Natural killer cell (primary cell): ENCODE measurements around the gene GRID1. TPM values are rescaled to one million over a fixed set of nuclear protein-coding genes. Genes with fewer than 3 reads are reported as not detected.

Experiments used
- ATAC-seq, 3 donors: fragments of 150-1000 bp in 2 of 3; fragments of 200-7000 bp in 1 of 3; cut with Tn5 transposase; 1 replicate in 1 of 3; 2 replicates in 2 of 3; pipeline ENCODE4 v1.10.0; 2021; ENCODE audit warnings: mild to moderate bottlenecking in 2 of 3, moderate library complexity in 2 of 3
- DNase-seq, 2 donors: peaks; one replicate each; pipeline versions ENCODE4 v3.0.0 to v3.0.0-alpha.2; 2013 to 2021; ENCODE audit warnings: mixed read lengths in 1 of 2
- H3K27ac ChIP-seq: one replicate; pipeline ENCODE4 v1.5.1; 2013; ENCODE audit warnings: mild to moderate bottlenecking, low read length
- H3K27me3 ChIP-seq: one replicate; pipeline ENCODE4 v1.6.1; 2013; ENCODE audit warnings: low read length; ENCODE audit not compliant: control insufficient read depth, insufficient read depth
- H3K36me3 ChIP-seq: one replicate; pipeline ENCODE4 v1.6.1; 2013; ENCODE audit warnings: low read length; ENCODE audit not compliant: control insufficient read depth, insufficient read depth
- H3K4me1 ChIP-seq: one replicate; pipeline ENCODE4 v1.6.1; 2013; ENCODE audit warnings: low read length; ENCODE audit not compliant: control insufficient read depth, insufficient read depth
- H3K4me3 ChIP-seq: one replicate; pipeline ENCODE4 v1.5.1; 2013; ENCODE audit warnings: low read length
- H3K9me3 ChIP-seq: one replicate; pipeline ENCODE4 v1.6.1; 2013; ENCODE audit warnings: low read length; ENCODE audit not compliant: control insufficient read depth, insufficient read depth
- H3K27ac Mint-ChIP-seq, 2 donors: one replicate each; pipeline ENCODE4 v1.8.0; 2022; ENCODE audit warnings: mild to moderate bottlenecking in 2 of 2, mixed read lengths in 2 of 2, moderate library complexity in 1 of 2
- H3K27me3 Mint-ChIP-seq, 2 donors: one replicate each; pipeline ENCODE4 v1.8.0; 2022; ENCODE audit warnings: low read depth in 2 of 2, mixed read lengths in 2 of 2
- H3K36me3 Mint-ChIP-seq: one replicate; pipeline ENCODE4 v1.8.0; 2022; ENCODE audit warnings: mixed read lengths
- H3K4me1 Mint-ChIP-seq, 2 donors: one replicate each; pipeline ENCODE4 v1.8.0; 2022; ENCODE audit warnings: mixed read lengths in 2 of 2
- H3K4me3 Mint-ChIP-seq: one replicate; pipeline ENCODE4 v1.8.0; 2022; ENCODE audit warnings: mild to moderate bottlenecking, moderate library complexity, mixed read lengths
- H3K9me3 Mint-ChIP-seq, 2 donors: one replicate each; pipeline ENCODE4 v1.8.0; 2022; ENCODE audit warnings: mixed read lengths in 2 of 2
- WGBS: methylation state at CpG from one replicate; pipeline ENCODE4 v1.1.7; 2013; ENCODE audit warnings: missing lambda C conversion rate; ENCODE audit not compliant: insufficient coverage; 5-methylcytosine and 5-hydroxymethylcytosine counted together
- intact Hi-C: fragments of 100-400 bp; cut with micrococcal nuclease; formaldehyde crosslinking; loops from one replicate; pipeline ENCODE4 v1.14.2; 2022
- total RNA-seq, 4 donors: library from RNA; stranded (reverse); fragments of 120-200 nt in 1 of 4; gene quantifications; one replicate each; pipeline versions ENCODE4 v1.2.3 to v1.2.4, GENCODE V29; 2013 to 2022
- TF ChIP-seq, protein P1 (sequence below): fragments of 200-600 bp; IDR thresholded peaks from one replicate; pipeline ENCODE4 v1.8.0; 2022; ENCODE audit warnings: antibody characterized with exemption

Gene GRID1
- total RNA-seq, 3 donors from 2014 or later (not counting 1 experiment from before 2014, with no cell fraction given): not detected

DNA sequence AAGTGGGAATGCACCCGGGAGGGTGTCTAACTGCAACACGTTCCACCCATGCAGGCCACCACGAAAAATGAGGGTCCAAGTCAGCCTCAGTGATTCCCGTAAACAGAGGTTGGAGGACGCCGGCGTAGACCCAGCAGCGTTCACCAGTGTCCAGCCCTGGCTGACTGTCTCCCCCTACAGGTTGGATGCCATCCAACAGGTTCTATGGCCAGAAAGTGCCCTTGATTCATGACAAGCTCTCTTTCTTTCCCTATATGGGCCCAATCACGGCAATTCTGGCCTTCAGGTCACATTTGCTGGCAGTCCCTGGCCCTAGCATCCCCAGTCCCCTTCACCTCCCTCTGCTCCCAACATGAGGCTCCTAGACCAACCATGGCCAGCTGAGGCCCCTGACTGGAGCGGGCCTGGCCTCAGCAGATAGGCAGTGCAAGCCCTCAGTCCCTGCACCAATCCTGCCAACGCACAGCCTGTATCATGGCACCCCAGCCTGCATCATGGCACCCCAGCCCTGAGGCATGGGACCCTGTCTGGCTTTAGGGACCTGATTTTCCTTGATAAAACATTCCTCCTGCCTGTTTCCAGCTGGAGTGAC is 227.4 kb downstream of the GRID1 start:
- ATAC-seq (no peak), DNase-seq (no peak)
- no peaks in the 10 kb centered on the region for H3K4me1 Mint-ChIP-seq
- Histone ChIP-seq H3K4me1 (no peaks in the 10 kb centered on the region), H3K36me3 (no peaks in the 10 kb centered on the region), H3K9me3 (no peaks in the 10 kb centered on the region), H3K27me3 (no peaks in the 10 kb centered on the region), H3K27ac (no peak overlapping the region), H3K4me3 (no peak overlapping the region)
- TF ChIP-seq, protein P1, sequence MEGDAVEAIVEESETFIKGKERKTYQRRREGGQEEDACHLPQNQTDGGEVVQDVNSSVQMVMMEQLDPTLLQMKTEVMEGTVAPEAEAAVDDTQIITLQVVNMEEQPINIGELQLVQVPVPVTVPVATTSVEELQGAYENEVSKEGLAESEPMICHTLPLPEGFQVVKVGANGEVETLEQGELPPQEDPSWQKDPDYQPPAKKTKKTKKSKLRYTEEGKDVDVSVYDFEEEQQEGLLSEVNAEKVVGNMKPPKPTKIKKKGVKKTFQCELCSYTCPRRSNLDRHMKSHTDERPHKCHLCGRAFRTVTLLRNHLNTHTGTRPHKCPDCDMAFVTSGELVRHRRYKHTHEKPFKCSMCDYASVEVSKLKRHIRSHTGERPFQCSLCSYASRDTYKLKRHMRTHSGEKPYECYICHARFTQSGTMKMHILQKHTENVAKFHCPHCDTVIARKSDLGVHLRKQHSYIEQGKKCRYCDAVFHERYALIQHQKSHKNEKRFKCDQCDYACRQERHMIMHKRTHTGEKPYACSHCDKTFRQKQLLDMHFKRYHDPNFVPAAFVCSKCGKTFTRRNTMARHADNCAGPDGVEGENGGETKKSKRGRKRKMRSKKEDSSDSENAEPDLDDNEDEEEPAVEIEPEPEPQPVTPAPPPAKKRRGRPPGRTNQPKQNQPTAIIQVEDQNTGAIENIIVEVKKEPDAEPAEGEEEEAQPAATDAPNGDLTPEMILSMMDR: no peak
- no peaks in the 10 kb centered on the region for H3K27me3 Mint-ChIP-seq
- H3K27ac Mint-ChIP-seq: no peak overlapping the region
- WGBS: 84% methylated on average over 11 of the region's 11 CpGs
- H3K36me3 Mint-ChIP-seq: no peaks in the 10 kb centered on the region
- H3K9me3 Mint-ChIP-seq: no peaks in the 10 kb centered on the region
- intact Hi-C loops: no loop called here
- H3K4me3 Mint-ChIP-seq: no peak overlapping the region

DNA sequence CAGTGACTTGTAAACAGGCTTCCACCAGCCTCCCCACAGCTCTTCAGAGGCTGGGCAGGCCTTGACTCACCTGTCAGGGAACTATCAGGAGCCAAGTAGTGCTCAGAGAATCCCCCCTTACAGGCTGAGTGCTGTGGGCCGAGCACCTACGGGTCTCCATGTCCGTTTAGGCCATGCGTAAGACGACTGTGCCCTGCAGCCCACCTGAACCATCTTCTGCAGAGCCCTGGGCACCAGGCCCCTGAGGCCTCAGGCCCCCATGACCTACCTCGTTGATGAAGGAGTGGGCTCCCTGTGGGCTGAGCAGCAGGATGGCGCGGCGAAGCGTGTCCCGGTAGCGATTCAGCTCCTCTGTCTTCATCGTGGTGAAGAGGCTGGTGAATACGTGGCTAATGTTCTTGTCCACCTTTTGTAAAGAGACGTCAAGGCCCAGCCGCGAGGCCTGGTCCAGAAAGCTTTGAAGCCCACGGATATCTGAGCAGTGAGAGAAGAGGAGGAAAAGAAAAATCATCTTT is 228.0 kb downstream of the GRID1 start:
- Mint-ChIP-seq H3K9me3 (no peaks in the 10 kb centered on the region), H3K4me1 (no peaks in the 10 kb centered on the region), H3K27me3 (peaks cover 0 to 3% of the 10 kb centered on the region in 2 donors), H3K36me3 (no peaks in the 10 kb centered on the region), H3K27ac (no peak overlapping the region), H3K4me3 (no peak overlapping the region)
- Histone ChIP-seq H3K27ac (no peak overlapping the region), H3K36me3 (no peaks in the 10 kb centered on the region), H3K4me3 (no peak overlapping the region), H3K27me3 (no peaks in the 10 kb centered on the region), H3K4me1 (no peaks in the 10 kb centered on the region), H3K9me3 (no peaks in the 10 kb centered on the region)
- WGBS: 91% methylated on average over 18 of the region's 18 CpGs
- ATAC-seq (no peak), DNase-seq (no peak)
- intact Hi-C loops: no loop called here
- TF ChIP-seq, protein P1: no peak

DNA sequence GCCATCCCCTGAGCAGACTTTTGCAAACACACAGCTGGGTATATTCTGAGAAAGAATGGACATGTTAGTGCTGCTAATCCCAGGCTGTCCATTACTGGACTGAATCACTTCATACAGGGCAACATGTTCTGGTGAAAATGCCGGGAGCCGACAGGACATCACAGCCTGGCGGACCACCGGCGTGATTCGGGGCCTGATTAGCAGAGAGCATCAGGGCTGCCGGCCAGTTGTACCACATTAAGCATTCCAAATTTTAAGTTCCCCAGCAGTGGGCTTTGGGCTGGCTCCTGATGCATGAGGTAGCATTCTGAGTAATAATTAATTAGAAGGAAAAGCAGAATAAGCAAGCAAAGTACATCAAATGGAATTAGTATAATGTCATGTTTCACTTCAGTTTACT is 229.0 kb downstream of the GRID1 start:
- 93% methylated on average over 7 of the region's 7 CpGs for WGBS
- no peak for DNase-seq
- intact Hi-C loops: no loop called here

More for the DNA sequence above, 229.0 kb downstream of the GRID1 start:
- no peak overlapping the region for H3K27ac ChIP-seq
- TF ChIP-seq, protein P1: no peak
- no peaks in the 10 kb centered on the region for H3K9me3 ChIP-seq
- no peak for ATAC-seq
- no peaks in the 10 kb centered on the region for H3K27me3 ChIP-seq
- no peak overlapping the region for H3K27ac Mint-ChIP-seq
- H3K4me3 ChIP-seq: no peak overlapping the region
- no peak overlapping the region for H3K4me3 Mint-ChIP-seq
- H3K36me3 ChIP-seq: no peaks in the 10 kb centered on the region
- H3K9me3 Mint-ChIP-seq: no peaks in the 10 kb centered on the region
- H3K27me3 Mint-ChIP-seq: peaks cover 0 to 9% of the 10 kb centered on the region in 2 donors
- no peaks in the 10 kb centered on the region for H3K36me3 Mint-ChIP-seq
- no peaks in the 10 kb centered on the region for H3K4me1 ChIP-seq
- H3K4me1 Mint-ChIP-seq: no peaks in the 10 kb centered on the region
